HG03064 (cell line): ENCODE measurements around the gene SFMBT1.
"Not testable (repeated sequence)": the region's sequence is repeated elsewhere in the genome, so short reads cannot be mapped to it uniquely, and the experiment has no call there.

Experiments used
- ATAC-seq: cut with Tn5 transposase; IDR thresholded peaks from one replicate; pipeline ENCODE4 v1.9.1; 2021; ENCODE audit warnings: low read depth; ENCODE audit not compliant: unreplicated experiment

The SFMBT1 gene

DNA sequence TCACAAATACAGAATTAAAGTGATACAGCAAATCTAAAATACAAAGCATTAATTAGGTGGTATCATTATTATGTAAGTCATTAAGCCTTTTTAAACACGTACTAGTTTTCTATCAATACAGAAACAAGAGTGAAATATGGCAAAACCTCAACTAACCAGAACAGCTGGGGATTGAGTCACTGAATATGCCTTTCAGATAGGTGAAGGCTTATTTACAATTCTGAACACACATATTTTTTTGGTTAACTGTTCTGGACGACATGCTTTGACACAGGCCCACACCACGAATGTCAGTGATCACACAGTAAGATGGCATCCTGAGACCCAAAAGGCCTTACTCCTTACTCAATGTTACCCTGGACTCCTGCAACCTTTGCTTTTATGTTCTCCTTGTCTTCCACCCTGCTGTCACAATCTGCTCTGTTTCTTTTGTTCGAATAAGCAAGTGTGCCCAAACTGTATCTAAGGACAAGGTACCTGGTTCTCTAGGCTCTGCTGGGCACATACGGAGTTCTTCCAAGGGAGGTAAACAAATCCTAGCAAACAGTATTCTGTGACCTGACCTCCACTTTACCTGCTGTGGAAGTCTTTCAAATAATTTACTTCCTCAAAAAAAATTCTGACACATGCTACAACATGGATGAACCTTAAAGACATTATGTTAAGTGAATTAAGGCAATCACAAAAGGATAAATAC is 7.0 kb downstream of the SFMBT1 start:
- ATAC-seq: no peak

DNA sequence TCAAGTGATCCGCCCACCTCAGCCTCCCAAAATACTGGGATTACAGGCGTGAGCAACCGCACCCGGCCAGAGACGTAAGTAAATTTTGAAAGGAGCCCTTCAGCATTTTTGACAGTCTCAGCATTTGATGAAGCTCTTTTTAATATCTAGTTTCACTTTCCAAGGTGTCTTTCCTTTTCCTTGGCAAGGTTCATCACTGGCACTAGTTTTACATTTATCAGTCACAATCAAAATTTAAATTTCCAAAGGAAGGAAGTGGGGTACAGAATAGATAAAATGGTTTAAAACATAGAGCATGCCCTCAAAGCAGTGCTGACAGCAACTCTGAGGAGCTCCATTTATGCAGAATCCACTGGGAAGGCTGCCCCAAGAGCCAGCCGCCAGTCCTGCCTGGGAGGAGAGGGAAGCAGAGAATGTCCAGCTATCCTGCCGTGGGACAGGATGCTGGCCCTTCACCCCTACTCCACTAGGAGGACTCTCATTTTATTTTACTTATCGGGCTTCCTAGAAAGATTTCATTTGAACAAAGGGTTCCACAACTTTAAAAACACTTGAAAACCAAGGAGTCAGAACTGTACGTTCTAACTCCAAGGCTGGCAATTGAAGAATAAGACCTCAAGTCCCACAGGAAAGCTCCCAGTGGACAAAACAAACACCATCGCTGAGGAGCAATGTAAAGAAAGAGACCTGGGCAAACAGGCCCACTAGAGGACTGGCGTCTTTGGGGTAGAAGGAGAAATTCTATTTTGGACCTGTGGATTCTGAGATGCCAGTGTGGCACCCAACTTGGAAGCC is 9.9 kb downstream of the SFMBT1 start:
- ATAC-seq: no peak

DNA sequence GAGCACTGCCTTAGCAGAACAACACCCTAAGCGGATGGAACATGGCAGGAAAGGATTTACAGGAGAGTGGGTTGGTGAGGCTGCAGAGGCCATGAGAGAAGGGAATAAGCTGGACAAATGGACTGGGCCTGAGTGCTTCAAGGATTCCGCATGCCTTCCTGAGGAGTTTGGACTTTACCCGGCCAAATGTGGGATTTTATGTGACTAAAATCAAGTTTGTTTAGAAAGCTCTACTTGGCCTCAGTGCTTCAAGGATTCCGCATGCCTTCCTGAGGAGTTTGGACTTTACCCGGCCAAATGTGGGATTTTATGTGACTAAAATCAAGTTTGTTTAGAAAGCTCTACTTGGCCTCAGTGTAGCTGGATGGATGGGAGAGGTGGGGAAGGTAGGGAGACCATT is 10.9 kb downstream of the SFMBT1 start:
- not testable (repeated sequence) for ATAC-seq

DNA sequence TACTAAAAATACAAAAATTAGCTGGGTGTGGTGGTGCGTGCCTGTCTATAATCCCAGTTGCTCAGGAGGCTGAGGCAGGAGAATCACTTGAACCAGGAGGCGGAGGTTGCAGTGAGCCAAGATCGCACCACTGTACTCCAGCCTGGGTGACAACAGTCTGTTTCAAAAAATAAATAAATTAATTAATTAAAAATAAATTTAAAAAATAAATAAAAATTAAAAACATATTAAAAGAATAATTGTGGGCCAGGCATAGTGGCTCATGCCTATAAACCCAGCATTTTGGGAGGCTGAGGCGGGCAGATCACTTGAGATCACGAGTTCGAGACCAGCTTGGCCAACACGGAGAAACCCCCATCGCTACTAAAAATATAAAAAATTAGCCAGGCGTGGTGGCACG is 11.5 kb downstream of the SFMBT1 start:
- ATAC-seq: not testable (repeated sequence)

DNA sequence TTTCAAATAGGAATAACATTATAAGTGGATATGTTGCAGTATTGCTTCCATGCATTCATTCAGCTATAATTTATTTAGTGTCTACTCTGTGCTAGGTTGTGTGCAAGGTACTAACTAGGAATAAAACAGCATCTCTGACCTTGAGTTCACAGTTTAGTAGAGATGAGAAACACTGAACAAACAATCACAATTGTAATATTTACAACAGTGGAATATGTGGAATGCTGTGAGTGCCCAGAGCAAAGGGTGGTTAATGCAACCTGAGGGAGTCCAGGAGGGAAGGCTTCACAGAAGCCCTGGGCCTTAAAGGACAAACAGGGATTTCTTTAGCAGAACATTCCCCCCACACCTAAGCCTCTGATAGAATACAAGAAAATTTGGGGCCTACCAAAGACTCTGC is 13.3 kb downstream of the SFMBT1 start:
- no peak for ATAC-seq

DNA sequence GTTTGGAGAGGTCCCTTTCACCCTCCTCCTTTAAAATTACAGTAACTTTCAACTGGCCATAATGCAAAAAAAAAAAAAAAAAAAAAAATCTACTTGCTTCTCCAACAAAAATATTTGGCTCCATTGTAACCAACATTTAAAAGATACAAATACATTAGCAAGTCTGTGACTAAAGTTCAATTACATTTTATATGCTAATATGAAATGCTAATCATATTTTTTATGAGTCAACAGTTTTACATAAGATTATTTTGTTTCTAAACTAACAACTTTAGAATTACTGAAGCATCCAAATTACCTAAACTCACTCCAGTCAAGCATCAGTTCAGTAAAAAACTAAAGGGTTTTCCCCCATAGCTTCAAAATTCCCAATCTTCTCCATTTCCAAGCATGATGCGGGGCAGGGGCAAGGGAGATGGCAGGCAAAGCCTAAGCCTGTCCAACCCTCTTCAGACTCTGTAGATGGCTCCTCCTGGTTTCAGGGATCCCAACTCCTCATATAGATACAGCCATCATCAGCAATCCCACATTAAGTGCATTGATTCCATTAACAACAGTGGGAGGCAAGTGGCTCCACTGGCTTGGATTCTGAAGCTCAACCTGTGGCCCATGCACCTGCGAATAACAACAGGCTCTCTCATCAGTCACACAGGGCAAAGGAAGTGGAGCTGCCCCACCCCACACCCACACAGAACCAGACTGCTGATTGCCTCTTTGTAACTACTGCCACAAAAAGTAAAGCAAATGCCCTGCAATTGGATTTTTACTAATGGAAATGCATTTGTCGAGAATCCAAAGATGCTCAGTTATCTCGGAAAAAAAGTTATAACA is 15.0 kb downstream of the SFMBT1 start:
- no peak for ATAC-seq

DNA sequence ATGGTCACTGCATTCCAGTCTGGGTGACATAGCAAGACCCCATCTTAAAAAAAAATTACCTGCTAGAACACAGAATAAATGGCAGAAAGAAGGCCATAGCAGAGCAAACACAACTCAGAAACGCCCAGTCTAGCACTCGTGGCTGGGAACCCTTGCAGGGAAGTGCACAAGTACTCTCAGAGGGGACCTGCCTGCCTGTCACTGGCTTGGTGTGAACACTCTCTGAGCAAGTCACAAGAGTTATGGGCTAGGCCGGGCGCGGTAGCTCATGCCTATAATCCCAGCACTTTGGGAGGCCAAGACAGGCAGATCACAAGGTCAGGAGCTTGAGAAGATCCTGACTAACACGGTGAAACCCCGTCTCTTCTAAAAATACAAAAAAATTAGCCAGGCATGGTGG is 17.2 kb downstream of the SFMBT1 start:
- no peak for ATAC-seq

DNA sequence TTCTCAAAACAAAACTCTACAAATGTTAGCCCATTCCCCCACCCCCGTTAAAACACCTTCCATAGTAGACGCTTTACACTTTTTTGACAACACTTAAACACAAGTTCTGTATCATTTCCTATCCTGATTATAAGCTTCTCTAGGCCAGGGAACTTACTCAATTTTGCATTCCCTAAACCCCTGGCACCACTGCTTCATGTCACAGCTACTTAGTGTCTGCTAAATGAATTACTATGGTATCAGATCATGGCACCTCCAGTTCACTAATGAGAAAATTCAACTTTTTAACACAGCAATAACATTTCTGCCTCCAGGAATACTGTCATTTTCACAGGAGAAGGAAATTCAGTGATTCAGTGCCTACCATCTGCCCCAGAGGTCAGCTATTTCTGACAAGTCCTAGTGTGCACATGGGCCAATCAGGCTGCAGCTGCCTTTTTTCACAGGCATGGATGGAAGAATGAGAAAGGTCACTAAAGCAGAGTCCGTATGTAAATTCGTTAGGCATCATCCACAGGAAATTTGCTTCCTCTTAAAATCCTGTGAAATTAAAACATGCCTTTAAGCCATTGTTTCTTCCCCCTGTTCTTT is 18.5 kb downstream of the SFMBT1 start:
- ATAC-seq: no peak

DNA sequence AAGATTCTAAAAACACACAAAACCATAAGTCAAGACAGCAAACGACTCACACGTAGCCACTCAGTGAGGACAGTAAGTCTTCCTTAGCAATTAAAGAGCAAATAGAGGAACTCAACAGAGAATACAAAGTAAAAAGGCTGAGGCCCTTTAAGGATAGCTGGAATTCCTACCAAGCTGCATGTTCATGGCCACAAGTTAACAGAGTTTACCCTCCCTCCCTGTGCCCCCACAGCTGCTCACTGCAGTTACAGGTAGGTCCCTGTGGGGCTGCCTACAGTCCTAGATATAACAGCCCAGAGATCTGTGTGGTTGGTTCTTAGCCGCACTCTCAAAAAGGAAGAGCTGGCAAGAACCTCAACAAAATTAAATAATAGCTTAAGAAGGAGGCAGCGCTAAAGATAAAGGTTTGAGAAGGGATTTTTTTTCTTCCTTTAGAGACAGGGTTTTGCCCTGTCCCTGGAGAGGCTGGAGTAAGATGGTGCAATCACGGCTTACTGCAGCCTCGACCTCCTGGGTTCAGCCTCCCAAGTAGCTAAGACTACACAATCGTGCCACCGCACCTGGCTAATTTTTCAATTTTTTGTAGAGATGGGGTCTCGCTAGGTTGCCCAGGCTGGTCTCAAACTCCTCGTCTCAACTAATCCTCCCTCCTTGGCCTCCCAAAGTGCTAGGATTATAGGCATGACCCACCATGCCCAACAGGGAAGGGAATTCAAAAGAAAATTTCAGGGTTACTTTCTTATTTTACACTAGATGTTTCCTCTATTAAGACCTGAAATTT is 19.3 kb downstream of the SFMBT1 start:
- no peak for ATAC-seq

DNA sequence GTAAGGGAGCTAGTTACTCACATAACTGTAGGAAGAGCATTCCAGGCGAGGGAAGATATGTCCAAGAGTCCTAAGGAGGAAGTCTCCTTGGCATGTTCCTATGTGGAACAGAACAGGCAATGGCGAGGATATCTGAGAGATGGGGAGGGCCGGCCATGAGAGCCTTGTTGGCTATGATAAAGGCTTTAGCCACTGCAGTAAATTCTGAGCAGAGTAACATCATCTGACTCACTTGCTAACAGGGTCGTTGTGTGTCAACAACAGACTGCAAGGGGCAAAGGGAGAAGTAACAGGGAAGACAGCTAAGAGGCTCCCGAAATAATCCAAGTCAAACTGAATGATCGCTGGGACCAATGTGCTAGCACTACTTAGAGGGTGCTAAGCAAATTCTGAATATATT is 21.6 kb downstream of the SFMBT1 start:
- no peak for ATAC-seq

DNA sequence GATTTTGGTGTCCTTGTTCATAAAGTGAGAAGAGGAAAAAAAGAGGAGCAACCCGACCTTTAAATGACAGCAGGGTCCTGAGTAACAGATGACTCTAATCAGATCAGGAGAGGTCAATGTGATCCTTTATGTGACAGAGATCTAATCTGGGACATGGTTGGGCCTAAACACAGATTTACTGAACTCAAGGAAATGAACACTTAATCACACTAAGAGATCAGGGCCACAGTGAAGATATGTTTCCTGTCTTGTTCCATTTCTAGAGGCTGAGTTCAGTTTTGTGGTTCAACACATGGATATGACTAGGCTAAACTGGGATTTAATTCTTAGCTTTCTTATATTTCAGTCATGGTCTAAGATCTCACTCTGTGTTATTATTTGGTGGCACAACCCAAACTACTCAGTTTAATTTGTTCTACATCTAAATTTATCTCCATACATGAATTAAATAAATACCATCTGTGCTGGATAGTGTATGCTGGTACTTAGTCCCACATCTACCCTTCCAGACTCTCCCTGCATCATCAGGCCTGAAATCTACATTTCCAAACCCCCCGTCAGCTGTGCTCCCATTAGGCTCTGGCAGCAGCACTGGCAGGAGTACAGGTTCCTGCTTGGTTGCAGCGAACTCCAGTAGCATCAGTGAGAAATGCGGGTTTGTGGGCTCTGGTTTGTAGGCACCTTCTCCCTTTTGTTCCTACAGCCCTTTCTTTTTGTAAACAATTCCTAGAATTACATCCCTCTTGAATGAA is 22.6 kb downstream of the SFMBT1 start:
- no peak for ATAC-seq

DNA sequence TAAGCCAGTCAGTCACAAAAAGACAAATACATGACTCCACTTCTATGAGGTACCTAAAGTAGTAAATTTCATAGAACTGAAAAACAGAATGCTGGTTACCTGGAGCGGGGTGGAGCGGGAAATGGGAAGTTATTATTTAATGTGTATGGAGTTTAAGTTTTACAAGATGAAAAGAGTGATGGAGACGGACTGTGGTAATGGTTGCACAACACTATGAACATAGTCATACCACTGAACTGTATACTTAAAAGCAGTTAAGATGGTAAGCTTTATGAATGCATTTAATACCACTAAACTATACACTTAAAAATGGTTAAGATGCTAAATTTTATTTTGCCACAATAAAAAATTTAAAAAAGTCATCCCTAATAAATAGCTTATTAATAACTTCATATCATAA is 23.2 kb downstream of the SFMBT1 start:
- no peak for ATAC-seq

DNA sequence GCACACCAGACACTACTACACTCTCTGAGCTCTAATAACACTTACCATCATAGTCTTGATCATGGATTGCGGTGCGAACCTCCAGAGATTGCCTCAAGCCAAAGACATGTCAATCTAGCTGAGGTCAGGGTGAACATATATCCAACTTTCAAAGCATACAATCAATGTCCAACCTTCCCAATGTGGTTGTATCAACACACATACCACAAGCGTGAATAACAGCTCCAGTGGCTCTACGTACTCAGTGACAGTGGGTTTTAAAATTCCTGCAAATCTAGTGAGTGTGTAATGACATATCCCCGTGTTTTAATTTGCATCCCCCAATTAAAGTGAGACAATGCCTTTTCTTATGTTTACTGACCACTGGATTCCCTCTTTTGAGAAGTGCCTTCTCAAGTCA is 29.6 kb downstream of the SFMBT1 start:
- no peak for ATAC-seq

DNA sequence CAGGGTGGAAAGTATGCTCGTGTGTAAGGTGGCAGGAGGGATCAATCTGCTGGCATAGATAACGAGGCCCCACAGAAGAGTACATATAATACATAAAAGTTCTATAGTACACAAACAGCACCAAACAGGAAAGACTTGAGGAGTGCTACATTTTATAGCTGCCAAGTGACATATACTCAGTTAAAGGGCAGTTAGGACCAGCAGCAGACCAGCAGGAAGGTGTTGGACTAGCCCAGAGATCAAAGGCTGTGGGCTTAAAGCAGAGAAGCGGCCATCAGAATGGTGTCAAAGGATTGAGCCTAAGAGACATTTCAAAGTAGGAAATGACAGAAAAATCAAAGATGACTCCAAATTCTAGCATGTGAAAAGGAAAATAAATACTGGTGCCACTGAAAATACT is 34.5 kb downstream of the SFMBT1 start:
- no peak for ATAC-seq

DNA sequence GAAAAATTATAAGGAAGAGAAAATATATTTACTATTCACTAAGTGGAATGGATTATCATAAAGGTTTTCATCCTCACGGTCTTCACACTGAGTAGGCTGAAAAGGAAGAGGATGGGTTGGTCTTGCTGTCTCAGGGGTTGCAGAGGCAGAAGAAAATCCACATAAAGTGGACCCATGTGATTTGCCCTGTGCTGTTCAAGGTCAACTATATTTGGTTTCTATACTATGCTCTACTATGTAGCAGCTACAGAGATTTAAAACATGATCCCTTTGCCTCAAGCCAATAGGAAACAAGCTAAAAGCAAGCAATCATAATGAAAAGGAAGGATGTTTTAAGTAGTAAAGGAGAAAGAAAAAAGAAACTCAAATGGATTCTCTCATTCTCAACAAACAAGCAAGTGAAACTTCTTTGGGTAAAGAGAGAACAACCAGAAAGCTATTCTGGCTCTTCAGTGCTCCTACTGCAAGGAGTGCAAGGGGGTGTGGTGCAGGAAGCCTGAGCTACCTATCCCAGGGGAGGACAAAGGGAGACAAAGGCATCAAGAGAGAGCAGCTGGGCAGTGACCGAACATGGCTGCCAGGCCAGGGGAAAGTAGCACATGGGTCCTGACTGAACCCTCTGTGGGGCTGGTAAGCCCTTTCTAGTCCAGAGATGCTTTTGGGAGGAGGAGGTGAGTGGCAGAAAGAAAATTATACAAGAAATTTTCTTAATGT is 35.9 kb downstream of the SFMBT1 start:
- no peak for ATAC-seq

DNA sequence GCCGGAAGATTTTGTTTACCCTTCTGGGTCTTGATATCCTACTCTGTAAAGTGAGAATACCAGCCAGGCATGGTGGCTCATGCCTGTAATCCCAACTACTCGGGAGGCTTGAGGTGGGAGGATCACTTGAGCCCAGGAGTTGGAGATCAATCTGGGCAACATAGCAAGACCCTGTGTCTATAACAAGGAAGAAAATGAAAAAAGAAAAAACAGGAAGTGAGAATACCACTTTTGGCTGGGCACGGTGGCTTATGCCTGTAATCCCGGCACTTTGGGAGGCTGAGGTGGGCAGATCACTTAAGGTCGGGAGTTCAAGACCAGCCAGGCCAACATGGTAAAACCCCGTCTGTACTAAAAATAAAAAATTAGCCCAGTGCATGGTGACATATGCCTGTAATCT is 36.9 kb downstream of the SFMBT1 start:
- ATAC-seq: no peak

DNA sequence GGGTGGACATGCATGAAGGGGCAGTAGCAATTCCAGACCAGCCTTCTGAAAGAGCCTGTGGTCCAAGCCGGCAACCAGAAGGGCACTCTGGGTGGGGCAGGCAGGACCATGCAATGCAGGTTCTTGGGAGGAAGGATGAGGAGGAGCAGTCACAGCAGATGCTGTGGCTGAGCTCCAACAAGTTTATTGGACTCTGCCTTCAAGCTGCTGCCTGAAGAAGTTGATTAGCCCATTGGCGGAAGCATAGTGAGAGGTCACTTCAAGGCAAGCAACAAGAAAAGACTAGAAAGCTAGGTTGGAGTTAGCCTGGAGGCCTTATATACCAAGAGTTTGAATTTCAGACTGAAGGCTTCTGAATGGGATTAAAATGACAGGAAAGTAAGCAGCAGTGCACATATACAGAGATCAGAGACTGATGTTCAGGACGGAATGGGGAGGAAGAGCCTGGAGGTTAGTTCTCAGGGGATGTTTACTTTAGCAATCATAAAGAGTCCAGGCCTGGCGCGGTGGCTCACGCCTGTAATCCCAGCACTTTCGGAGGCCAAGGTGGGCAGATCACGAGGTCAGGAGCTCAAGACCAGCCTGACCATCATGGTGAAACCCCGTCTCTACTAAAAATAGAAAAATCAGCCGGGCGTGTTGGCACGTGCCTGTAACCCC is 39.9 kb downstream of the SFMBT1 start:
- ATAC-seq: no peak

DNA sequence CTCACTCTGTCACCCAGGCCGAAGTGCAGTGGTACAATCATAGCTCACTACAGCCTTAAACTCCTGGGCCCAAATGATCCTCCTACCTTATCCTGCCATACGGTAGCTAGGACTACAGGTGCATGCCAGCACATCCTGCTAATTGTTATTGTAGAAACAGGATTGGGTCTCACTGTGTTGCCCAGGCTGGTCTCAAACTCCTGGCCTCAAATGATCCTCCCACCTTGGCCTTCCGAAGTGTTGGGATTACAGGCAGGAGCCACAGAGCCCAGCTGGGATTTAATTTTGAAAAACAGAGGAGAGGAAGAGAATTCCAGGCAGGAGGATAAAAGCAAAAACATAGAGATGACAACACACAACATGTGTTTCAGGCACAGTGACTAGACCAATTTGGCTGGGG is 40.5 kb downstream of the SFMBT1 start:
- ATAC-seq: no peak
